Pulmonary artery endothelial cell (primary cell): Measurements from ENCODE around the gene MRE11. TPM values are rescaled to one million over a fixed set of nuclear protein-coding genes. Genes with fewer than 3 reads are reported as not detected.
"Not testable (repeated sequence)": the region's sequence is repeated elsewhere in the genome, so short reads cannot be mapped to it uniquely, and the experiment has no call there.

ENCODE experiments used
- DNase-seq: peaks from one replicate; pipeline ENCODE4 v3.0.0-alpha.2; 2011; ENCODE audit warnings: low read depth, low spot score
- total RNA-seq: library from RNA; depleted of rRNA; stranded (reverse); fragments of >200 nt; gene quantifications from 2 replicates; pipeline ENCODE4 v1.2.3, GENCODE V29; 2014

The MRE11 gene
- total RNA-seq, 1 donor from 2014 or later = 14.5 TPM

- DNase-seq = no peak
Observed at GRCh38 chr11:94424011-94424410, 69.6 kb downstream of the MRE11 start.

GRCh38 chr11:94423507-94423906, 70.1 kb downstream of the MRE11 start:
- no peak for DNase-seq

GRCh38 chr11:94418123-94418765, 75.4 kb downstream of the MRE11 start:
- DNase-seq = no peak

- DNase-seq = no peak
Observed at GRCh38 chr11:94417386-94417987, 76.2 kb downstream of the MRE11 start.

GRCh38 chr11:94405062-94405833, 88.4 kb downstream of the MRE11 start:
- DNase-seq = no peak

GRCh38 chr11:94402355-94402754, 91.3 kb downstream of the MRE11 start:
- no peak for DNase-seq

GRCh38 chr11:94401773-94402265, 91.8 kb downstream of the MRE11 start:
- no peak for DNase-seq

- no peak for DNase-seq
Observed at GRCh38 chr11:94400839-94401772, 92.5 kb downstream of the MRE11 start, which contains the start of gene GPR83. GPR83 (minus strand) TSS chr11:94401419; CDS start chr11:94401247, 172 bp downstream.

- no peak for DNase-seq
Observed at GRCh38 chr11:94400457-94400838, 93.2 kb downstream of the MRE11 start.

- no peak for DNase-seq
Observed at GRCh38 chr11:94400050-94400449, 93.6 kb downstream of the MRE11 start.

- DNase-seq = no peak
Observed at GRCh38 chr11:94398101-94398500, 95.5 kb downstream of the MRE11 start.

- no peak for DNase-seq
Observed at GRCh38 chr11:94396282-94396681, 97.4 kb downstream of the MRE11 start.

GRCh38 chr11:94391937-94392336, 101.7 kb downstream of the MRE11 start:
- not testable (repeated sequence) for DNase-seq

- DNase-seq = no peak
Observed at GRCh38 chr11:94379613-94380012, 114.0 kb downstream of the MRE11 start.

GRCh38 chr11:94376841-94377240, 116.8 kb downstream of the MRE11 start:
- DNase-seq = no peak

GRCh38 chr11:94370576-94370975, 123.1 kb downstream of the MRE11 start:
- DNase-seq = not testable (repeated sequence)

Other genes with a start within 250 kb of the MRE11 start
- not detected in 2 replicates for gene IZUMO1R, start 189.3 kb downstream of the MRE11 start, total RNA-seq
- not detected in 2 replicates for gene GPR83, start 92.4 kb downstream of the MRE11 start, total RNA-seq
- 8.6 and 12.4 TPM in 2 replicates for gene ANKRD49, start 140 bp upstream of the MRE11 start, total RNA-seq
- not detected in 2 replicates for gene C11orf97, start 18.6 kb upstream of the MRE11 start, total RNA-seq
- gene FUT4, start 50.1 kb upstream of the MRE11 start, total RNA-seq = 6.3 and 8.4 TPM in 2 replicates
- gene PIWIL4, start 73.5 kb upstream of the MRE11 start, total RNA-seq = 0.56 and 1.1 TPM in 2 replicates